ENCODE measurements around the gene RGS10. TPM values are rescaled to one million over a fixed set of nuclear protein-coding genes. Genes with fewer than 3 reads are reported as not detected.
A peak's percentile ranks its signal among the peaks of the same experiment; 100 is the strongest.

Gene RGS10
- total RNA-seq, 2 donors from 2014 or later, result 85.2 to 87.7 TPM

DNA sequence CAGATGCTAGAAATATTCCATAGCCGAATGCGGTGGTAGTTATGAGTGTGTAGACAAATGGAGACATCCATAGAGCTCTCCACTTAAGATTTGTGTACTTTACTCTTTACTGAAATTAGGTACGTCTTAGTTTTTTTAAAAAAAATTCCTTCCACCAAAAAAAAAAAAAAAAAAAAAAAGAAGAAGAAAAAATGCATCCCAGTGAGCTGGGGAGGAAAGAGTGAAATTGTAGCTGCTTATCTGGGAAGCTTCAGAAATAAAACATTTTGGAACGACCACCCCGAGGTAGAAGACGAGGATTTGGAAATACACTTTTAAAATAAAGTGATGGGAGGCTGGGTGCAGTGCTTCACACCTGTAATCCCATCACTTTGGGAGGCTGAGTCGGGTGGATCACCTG, 53.8 kb downstream of the RGS10 start:
- Mint-ChIP-seq H3K27me3 (no peaks in the 10 kb centered on the region), H3K27ac (peak overlapping the region; percentile 81), H3K9me3 (no peaks in the 10 kb centered on the region), H3K36me3 (ENCODE audit: low read depth) (no peaks in the 10 kb centered on the region), H3K4me3 (peak overlapping the region; percentile 74), H3K4me1 (peaks cover 3% of the 10 kb centered on the region)
- ATAC-seq (replicated peaks), result no peak

- Mint-ChIP-seq H3K4me1 (peaks cover 4% of the 10 kb centered on the region), H3K4me3 (no peak overlapping the region), H3K27me3 (no peaks in the 10 kb centered on the region), H3K9me3 (no peaks in the 10 kb centered on the region), H3K27ac (no peak overlapping the region), H3K36me3 (ENCODE audit: low read depth) (no peaks in the 10 kb centered on the region)
- ATAC-seq (replicated peaks), result no peak
Measured at GRCh38 chr10:119483839-119484238, 58.7 kb downstream of the RGS10 start.

DNA sequence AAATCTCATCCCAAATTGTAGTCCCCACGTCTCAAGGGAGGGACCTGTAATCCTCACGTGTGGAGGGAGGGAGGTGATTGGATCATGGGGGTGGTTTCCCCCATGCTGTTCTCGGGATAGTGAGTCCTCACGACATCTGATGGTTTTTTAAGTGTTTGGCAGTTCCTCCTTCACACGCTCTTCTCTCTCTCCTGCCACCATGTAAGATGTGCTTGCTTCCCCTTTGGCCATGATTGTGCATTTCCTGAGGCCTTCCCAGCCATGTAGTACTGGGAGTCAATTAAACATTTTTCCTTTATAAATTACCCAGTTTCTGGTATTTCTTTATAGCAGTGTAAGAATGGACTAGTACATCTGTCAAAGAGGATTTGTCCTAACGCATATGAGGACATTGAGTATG, 59.5 kb downstream of the RGS10 start:
- Mint-ChIP-seq H3K27me3 (no peaks in the 10 kb centered on the region), H3K36me3 (ENCODE audit: low read depth) (no peaks in the 10 kb centered on the region), H3K4me1 (peaks cover 9% of the 10 kb centered on the region), H3K27ac (no peak overlapping the region), H3K4me3 (no peak overlapping the region), H3K9me3 (no peaks in the 10 kb centered on the region)
- ATAC-seq (replicated peaks), result no peak

DNA sequence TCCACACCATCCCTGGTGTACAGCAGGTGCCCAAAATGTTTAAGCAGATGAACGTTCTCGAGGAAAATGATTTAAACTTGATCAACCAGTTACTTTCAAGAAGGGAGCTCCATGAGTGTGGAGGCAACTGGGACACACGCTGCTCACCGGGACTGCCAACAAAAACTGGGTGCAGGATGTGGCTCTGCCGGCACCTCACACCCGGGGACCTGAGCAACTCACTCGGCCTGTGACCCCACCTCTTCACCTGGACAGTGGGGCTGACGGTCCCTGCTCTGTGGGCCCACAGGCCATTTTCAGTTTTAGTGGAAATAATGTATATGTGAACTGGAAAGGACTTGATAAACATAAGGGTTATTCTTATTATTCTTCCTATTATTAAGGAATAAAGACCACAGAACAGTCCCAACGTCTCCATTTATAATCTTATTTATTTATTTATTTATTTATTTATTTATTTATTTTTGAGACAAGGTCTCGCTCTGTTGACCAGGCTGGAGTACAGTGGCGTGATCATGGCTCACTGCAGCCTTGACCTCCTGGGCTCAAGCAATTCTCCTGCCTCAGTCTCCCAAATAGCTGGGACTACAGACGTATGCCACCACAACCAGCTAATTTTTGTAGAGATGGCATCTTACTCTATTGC, 60.6 kb downstream of the RGS10 start:
- H3K27me3 Mint-ChIP-seq, result no peaks in the 10 kb centered on the region
- no peak for ATAC-seq (replicated peaks)
- H3K27ac Mint-ChIP-seq, result no peak overlapping the region
- no peaks in the 10 kb centered on the region for H3K9me3 Mint-ChIP-seq
- H3K36me3 Mint-ChIP-seq (ENCODE audit: low read depth), result no peaks in the 10 kb centered on the region
- H3K4me3 Mint-ChIP-seq, result no peak overlapping the region
- H3K4me1 Mint-ChIP-seq, result peaks cover 19% of the 10 kb centered on the region

DNA sequence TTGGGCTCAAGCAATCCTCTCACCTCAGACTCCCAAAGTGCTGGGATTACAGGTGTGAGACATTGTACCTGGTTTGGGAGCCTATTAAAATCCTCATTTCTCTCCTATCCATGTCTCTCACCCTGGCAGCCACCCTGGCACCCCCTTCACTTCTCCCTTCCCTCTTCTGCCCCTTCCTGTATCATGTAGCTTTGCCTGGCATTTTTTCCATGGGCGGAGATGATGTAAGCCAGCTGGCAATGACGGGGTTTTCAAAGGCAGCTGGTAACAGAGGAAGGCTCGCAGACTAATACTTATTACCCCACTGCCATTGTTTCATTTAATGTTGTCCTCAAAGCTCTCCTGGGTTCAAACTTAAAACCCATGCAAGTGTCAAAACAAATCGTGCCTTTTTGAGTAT, 61.9 kb downstream of the RGS10 start:
- no peak overlapping the region for H3K4me3 Mint-ChIP-seq
- no peaks in the 10 kb centered on the region for H3K36me3 Mint-ChIP-seq (ENCODE audit: low read depth)
- peaks cover 19% of the 10 kb centered on the region for H3K4me1 Mint-ChIP-seq
- no peaks in the 10 kb centered on the region for H3K9me3 Mint-ChIP-seq
- no peak for ATAC-seq (replicated peaks)
- no peaks in the 10 kb centered on the region for H3K27me3 Mint-ChIP-seq
- no peak overlapping the region for H3K27ac Mint-ChIP-seq

DNA sequence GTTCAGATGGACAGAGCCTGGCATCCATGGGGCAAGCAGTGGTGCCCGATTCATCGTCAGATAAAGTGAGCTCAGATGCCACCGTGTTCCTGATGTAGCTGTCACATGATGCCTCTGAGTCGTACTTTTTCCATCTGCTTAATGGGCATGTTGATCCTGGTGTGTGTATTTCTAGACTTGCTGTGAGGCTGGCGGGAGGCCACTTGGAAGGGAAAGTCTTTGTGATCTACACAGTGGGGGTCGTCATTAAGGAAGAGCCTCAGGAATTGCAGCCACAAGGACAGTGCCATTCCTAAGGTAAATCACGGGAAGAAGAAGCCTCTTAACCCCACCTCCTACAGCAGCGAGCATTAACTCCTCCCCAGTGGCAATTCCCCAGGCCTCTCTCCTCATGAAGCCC, 63.0 kb downstream of the RGS10 start:
- peaks cover 19% of the 10 kb centered on the region for H3K4me1 Mint-ChIP-seq
- H3K27ac Mint-ChIP-seq, result no peak overlapping the region
- H3K9me3 Mint-ChIP-seq, result no peaks in the 10 kb centered on the region
- no peak overlapping the region for H3K4me3 Mint-ChIP-seq
- H3K27me3 Mint-ChIP-seq, result no peaks in the 10 kb centered on the region
- H3K36me3 Mint-ChIP-seq (ENCODE audit: low read depth), result no peaks in the 10 kb centered on the region
- ATAC-seq (replicated peaks), result no peak

- peak; percentile 35 for ATAC-seq (replicated peaks)
- Mint-ChIP-seq H3K9me3 (no peaks in the 10 kb centered on the region), H3K4me3 (peak overlapping the region; percentile 50), H3K27ac (peak overlapping the region; percentile 52), H3K4me1 (peaks cover 19% of the 10 kb centered on the region), H3K27me3 (no peaks in the 10 kb centered on the region), H3K36me3 (ENCODE audit: low read depth) (no peaks in the 10 kb centered on the region)
Measured at GRCh38 chr10:119478811-119479341, 63.6 kb downstream of the RGS10 start.

DNA sequence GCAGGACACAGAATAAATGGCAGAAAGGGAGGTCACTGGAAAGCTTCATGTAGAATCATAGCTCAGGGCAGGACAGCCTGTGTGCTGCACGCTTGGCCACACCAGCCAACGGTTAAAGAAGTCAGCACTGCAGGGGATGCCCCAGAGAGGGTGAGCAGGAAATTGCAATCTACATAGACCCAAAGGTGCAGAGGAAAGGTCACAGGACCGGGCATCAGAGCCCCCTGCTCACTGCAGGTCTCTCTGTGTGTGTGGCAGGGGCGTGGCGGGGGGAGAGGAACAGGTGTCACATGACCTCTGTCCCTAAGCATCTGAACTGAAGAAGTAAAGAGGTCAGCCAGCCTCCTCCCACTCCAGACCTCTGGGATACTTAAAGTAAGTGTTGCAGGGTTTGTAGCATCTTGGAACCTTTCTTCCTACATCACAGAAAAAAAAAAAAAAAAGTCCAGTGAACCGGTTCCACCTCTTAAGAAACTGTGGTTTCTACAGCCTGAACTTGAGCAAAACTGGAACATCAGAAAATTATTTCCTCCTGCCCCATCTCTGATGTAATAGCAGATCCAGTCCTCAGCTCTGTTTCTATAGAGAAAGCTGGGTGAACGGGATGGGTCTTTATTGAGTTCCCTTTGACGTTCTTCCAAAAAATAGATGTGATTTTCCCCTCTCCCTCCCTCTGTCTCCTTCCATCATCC, 64.3 kb downstream of the RGS10 start:
- Mint-ChIP-seq H3K9me3 (no peaks in the 10 kb centered on the region), H3K4me3 (peak overlapping the region; percentile 50), H3K4me1 (peaks cover 19% of the 10 kb centered on the region), H3K27ac (peak overlapping the region; percentile 52), H3K36me3 (ENCODE audit: low read depth) (no peaks in the 10 kb centered on the region), H3K27me3 (no peaks in the 10 kb centered on the region)
- peak; percentile 94 for ATAC-seq (replicated peaks)

DNA sequence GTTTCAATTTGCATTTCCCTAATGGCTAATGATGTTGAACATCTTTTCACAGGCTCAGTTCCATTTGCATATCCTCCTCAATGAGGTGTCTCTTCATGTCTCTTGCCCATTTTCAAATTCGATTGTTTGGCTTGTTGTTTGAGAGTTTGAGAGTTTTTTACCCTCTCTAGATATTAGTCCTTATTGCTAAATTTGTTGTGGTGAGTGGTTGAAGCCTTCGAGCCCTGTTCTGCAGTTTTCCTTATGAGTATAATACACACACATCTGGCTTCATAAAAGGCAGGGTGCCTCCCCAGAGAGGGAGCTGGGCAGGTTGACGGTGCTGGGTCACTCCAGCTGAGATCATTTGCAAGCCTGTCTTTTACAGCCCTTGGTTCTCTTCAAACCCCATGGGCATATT, 65.1 kb downstream of the RGS10 start:
- peak overlapping the region; percentile 50 for H3K4me3 Mint-ChIP-seq
- peak overlapping the region; percentile 40 for H3K27ac Mint-ChIP-seq
- peaks cover 19% of the 10 kb centered on the region for H3K4me1 Mint-ChIP-seq
- no peaks in the 10 kb centered on the region for H3K9me3 Mint-ChIP-seq
- no peaks in the 10 kb centered on the region for H3K36me3 Mint-ChIP-seq (ENCODE audit: low read depth)
- ATAC-seq (replicated peaks), result peak; percentile 36
- no peaks in the 10 kb centered on the region for H3K27me3 Mint-ChIP-seq

DNA sequence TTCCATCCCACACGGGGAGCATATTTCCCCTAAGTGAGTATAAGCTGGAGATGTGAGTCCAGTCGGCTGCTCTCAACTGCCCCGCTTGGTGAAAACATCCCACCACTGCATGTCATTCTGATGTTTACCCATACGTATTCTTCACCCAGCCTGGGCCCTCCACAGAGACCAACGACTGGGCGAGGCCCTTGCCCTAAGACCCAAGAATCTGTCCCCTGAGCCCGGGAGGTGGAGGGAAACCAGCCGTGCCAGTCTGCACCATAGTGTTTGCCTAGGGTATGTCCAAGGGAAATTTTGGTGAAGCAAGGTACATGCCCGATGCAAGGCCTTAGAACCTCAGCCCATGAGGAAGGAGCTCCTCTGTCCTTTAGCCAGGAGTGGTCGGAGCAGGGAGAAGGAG, 67.9 kb downstream of the RGS10 start:
- peaks cover 19% of the 10 kb centered on the region for H3K4me1 Mint-ChIP-seq
- H3K27ac Mint-ChIP-seq, result no peak overlapping the region
- no peak overlapping the region for H3K4me3 Mint-ChIP-seq
- H3K27me3 Mint-ChIP-seq, result no peaks in the 10 kb centered on the region
- no peaks in the 10 kb centered on the region for H3K9me3 Mint-ChIP-seq
- ATAC-seq (replicated peaks), result no peak
- H3K36me3 Mint-ChIP-seq (ENCODE audit: low read depth), result no peaks in the 10 kb centered on the region

DNA sequence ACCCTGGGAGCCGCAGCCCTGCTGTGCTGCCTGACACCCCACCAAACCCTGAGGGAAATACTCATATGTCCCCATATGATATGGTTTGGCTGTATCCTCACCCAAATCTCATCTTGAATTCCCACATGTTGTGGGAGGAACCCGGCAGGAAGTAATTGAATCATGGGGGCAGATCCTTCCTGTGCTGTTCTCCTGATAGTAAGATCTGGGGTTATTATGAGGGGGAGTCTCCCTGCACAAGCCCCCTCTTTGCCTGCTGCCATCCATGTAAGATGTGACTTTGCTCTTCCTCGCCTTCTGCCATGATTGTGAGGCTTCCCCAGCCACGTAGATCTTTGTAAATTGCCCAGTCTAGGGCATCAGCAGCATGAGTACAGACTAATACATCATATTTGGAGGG, 68.7 kb downstream of the RGS10 start:
- no peak overlapping the region for H3K27ac Mint-ChIP-seq
- H3K4me1 Mint-ChIP-seq, result peaks cover 14% of the 10 kb centered on the region
- no peaks in the 10 kb centered on the region for H3K9me3 Mint-ChIP-seq
- H3K4me3 Mint-ChIP-seq, result no peak overlapping the region
- no peaks in the 10 kb centered on the region for H3K27me3 Mint-ChIP-seq
- no peaks in the 10 kb centered on the region for H3K36me3 Mint-ChIP-seq (ENCODE audit: low read depth)
- ATAC-seq (replicated peaks), result no peak

DNA sequence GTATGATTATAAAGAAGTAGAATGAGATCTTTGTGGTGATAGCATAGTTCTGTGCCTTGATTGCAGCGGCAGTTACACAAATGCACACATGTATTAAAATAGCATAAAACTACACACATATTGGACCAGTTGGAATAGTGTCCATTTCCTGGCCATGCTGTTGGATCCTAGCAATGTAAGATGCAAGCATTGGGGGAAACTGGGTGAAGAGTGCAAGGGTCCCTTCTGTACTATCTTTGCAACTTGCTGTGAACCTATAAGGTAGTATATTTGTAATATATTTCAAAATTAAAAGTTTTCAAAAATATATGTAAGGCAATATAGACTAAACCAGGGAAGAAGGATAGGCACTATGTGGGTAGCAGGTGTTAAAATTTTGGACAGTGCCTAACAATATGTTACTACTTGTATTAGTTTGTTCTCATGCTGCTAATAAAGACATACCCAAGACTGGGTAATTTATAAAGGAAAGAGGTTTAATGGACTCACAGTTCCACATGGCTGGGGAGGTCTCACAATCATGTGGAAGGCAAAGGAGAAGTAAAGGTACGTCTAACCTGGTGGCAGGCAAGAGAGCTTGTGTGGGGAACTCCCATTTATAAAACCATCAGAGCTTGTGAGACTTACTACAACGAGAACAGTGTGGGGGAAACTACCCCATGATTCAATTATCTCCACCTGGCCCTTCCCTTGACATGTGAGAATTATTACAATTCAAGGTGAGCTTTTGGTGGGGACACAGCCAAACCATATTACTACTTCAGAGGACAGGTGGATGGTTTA, 71.4 kb downstream of the RGS10 start:
- Mint-ChIP-seq H3K4me1 (no peaks in the 10 kb centered on the region), H3K27me3 (no peaks in the 10 kb centered on the region), H3K27ac (no peak overlapping the region), H3K4me3 (no peak overlapping the region), H3K36me3 (ENCODE audit: low read depth) (no peaks in the 10 kb centered on the region), H3K9me3 (no peaks in the 10 kb centered on the region)
- no peak for ATAC-seq (replicated peaks)

DNA sequence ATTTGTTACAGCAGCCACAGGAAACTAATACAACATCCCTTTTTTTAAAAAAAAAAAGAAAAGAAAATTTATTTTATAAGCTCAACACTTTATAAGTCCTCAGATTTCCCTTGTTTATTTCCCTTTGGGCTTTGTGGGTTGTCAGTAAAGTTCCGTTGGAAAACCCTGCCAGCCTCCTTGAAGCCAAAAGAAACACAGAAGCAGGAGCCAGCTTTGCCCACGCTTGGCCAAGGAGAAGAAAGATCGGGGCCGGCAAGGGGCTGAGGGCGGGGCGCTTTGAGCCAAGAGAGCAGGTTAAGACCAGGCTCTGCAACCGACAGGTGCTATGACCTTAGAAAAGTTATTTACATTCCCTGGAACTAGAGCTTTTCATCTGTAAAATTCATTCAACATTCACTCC, 72.7 kb downstream of the RGS10 start:
- Mint-ChIP-seq H3K4me3 (no peak overlapping the region), H3K36me3 (ENCODE audit: low read depth) (no peaks in the 10 kb centered on the region), H3K4me1 (peaks cover 12% of the 10 kb centered on the region), H3K27me3 (no peaks in the 10 kb centered on the region), H3K9me3 (no peaks in the 10 kb centered on the region), H3K27ac (no peak overlapping the region)
- ATAC-seq (replicated peaks), result no peak

- Mint-ChIP-seq H3K4me1 (peaks cover 12% of the 10 kb centered on the region), H3K4me3 (no peak overlapping the region), H3K27ac (no peak overlapping the region), H3K36me3 (ENCODE audit: low read depth) (no peaks in the 10 kb centered on the region), H3K9me3 (no peaks in the 10 kb centered on the region), H3K27me3 (no peaks in the 10 kb centered on the region)
- no peak for ATAC-seq (replicated peaks)
Measured at GRCh38 chr10:119469325-119469707, 73.2 kb downstream of the RGS10 start.

Data from activated T-helper 17 cell treated with anti-CD3 and anti-CD28 coated beads, Interleukin-2, amount 50 U/mL, for 72 hours (primary cell).